GM20431 (cell line): ENCODE results near the gene NXF2.
"Not testable (repeated sequence)": the region's sequence is repeated elsewhere in the genome, so short reads cannot be mapped to it uniquely, and the experiment has no call there.

ENCODE experiments used
- in situ Hi-C: fragments of 300-500 bp; cut with MseI, MboI; formaldehyde crosslinking; loops from one replicate; pipeline ENCODE4 v1.15.0; 2020; ENCODE audit warnings: low sequenced_read_pairs; ENCODE audit not compliant: unreplicated experiment

The NXF2 gene, protein sequence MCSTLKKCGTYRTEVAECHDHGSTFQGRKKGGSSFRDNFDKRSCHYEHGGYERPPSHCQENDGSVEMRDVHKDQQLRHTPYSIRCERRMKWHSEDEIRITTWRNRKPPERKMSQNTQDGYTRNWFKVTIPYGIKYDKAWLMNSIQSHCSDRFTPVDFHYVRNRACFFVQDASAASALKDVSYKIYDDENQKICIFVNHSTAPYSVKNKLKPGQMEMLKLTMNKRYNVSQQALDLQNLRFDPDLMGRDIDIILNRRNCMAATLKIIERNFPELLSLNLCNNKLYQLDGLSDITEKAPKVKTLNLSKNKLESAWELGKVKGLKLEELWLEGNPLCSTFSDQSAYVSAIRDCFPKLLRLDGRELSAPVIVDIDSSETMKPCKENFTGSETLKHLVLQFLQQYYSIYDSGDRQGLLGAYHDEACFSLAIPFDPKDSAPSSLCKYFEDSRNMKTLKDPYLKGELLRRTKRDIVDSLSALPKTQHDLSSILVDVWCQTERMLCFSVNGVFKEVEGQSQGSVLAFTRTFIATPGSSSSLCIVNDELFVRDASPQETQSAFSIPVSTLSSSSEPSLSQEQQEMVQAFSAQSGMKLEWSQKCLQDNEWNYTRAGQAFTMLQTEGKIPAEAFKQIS

DNA sequence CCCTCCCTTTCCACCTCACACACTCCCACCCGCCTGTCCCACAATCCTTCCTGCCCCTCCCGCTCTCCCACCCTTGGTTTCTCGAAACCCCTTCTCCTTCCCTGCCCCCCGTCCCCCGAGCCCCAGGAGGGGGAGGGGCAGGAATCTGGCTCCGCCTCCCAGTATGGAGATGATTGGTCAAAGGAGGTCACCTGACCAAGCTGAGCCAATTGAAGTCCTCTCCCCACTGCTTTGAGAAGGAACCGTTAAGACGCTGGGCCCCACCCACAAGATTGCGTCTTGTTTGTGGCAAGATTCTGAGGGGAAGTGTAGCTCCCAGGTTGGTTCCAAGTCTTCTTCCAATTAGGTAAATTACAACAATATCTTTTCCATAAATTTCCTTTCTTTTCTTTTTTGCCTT is at the start of gene NXF2:
TSS of gene NXF2 (plus strand) at position 275 of the 400 bp plus-strand sequence. CDS start 59,912 bp downstream, outside the sequence.
- in situ Hi-C loops: not testable (repeated sequence)

DNA sequence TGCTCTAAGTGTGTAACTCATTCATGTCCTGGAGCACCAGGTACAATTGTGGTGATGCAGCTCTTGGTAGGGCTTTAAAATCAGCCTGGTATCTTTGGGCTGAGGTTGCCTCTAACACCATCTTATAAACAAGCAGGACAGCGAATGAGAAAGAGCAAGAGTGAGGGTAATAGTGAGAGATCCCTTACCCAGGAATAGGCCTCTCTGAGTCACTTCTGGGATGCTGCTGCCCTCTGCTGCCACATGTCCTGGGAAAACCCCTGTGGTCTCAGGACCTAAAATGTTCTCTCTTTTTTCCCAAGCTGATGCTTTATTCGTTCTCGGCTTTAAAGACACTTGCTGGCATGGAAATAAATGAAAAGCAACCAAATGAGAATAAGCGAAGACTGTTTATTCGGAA is 39.0 kb upstream of the NXF2 start:
- in situ Hi-C loops: not testable (repeated sequence)

DNA sequence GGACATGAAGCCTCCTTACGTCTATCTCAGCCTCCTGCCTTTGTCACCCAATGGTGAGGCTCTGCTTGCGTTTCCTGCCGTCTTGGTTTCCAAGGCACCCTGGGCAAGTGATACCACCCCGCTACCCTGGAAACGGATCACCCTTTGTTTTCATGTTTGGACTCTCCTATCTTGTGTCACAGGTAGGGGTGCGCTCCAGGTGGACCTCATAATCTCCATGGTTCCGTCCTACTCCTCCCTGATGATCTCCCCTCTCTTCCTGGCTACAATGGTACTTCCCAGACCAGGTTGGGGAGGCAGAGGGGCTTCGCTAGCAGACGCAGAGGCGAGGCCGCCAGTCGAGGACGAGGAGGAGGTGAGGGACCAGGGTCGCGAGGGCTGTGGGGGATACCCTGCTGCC is 32.0 kb upstream of the NXF2 start, which contains the start of gene TCP11X1:
TSS of gene TCP11X1 (plus strand) at position 316 of the 400 bp plus-strand sequence.
- in situ Hi-C loops: not testable (repeated sequence)

DNA sequence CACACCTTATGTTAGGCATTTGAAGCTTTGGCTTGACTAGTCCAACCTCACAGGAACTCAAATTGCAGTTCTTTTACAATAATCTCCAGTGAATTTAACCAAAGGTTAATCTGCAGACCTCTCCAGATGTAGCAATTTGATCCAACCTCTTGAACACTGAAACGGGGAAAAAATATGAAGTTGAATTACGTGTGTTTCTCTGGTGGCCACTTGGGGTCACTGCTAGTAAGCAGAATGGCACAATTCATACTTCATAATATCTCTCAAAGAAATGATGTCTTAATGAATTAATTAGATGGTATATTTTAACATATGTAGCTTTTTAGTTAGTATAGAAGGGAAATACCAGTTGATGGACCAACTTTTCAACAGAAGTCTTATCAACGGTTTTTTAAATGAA is 30.5 kb upstream of the NXF2 start:
- in situ Hi-C loops: not testable (repeated sequence)

DNA sequence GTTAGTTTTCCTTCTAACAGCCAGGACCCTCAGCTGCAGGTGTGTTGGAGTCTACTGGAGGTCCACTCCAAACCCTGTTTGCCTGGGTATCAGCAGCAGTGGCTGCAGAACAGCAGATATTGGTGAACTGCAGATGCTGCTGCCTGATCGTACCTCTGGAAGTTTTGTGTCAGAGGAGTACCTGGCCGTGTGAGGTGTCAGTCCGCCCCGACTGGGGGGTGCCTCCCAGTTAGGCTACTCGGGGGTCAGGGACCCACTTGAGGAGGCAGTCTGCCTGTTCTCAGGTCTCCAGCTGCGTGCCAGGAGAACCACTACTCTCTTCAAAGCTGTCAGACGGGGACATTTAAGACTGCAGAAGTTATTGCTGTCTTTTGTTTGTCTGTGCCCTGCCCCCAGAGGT is 11.3 kb upstream of the NXF2 start:
- in situ Hi-C loops: not testable (repeated sequence)

DNA sequence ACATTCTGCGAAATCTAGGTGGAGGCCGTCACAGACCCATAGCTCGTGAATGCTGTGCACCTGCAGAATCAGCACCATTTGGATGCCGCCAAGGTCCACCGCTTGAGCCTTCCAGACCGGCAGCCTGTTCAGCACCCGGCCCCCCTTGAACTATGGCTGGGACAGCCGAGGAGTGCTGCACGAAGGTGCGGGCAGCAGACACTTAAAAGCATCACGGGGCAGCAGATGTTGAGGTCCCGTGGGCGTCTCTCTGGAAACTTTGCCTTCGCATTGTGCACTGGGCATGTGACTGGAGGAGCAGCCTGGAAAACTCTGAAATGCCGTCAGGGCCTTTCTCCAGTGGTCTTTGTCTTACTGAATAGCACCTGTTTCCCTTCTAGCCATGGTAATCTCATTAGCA is 6.7 kb upstream of the NXF2 start:
- in situ Hi-C loops: not testable (repeated sequence)

DNA sequence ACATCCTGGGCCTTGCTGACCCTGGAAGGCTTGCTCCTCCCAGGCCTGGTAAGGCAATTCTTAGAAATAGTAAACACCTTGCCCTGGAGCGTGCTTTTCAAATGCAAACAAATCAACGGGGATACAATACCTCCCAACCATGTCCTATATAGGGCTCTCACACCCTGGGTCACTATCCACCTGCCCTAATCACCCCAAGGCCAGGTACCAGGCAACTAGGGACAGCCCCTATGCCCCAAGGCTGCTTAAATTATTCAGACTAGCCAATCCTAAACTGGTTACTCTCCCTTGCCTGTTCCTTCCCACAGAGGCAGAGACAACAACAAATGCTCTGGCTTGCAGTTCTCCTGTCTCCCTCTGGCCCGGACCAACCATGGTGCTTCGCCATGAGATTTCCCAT is 25.3 kb downstream of the NXF2 start:
- in situ Hi-C loops: not testable (repeated sequence)

DNA sequence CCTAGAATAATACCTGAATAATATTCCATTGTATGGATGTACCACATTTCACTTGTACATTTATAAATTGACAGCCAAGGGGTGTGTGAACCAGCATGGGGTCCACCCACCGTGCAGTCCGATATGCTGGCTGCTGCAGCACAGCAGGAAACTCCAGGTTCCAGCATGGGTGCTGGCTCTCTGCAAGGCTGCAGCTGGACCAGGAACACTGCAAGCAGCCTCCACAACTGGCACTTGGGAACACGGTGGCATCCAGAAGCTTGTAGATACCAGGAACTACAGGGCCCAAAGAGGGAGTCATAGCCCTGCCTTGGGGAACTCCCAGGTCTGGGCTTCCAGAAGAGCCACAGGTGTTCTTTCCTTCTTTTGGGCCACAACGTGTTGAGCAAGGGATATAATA is 91.2 kb downstream of the NXF2 start:
- in situ Hi-C loops: no loop called here

DNA sequence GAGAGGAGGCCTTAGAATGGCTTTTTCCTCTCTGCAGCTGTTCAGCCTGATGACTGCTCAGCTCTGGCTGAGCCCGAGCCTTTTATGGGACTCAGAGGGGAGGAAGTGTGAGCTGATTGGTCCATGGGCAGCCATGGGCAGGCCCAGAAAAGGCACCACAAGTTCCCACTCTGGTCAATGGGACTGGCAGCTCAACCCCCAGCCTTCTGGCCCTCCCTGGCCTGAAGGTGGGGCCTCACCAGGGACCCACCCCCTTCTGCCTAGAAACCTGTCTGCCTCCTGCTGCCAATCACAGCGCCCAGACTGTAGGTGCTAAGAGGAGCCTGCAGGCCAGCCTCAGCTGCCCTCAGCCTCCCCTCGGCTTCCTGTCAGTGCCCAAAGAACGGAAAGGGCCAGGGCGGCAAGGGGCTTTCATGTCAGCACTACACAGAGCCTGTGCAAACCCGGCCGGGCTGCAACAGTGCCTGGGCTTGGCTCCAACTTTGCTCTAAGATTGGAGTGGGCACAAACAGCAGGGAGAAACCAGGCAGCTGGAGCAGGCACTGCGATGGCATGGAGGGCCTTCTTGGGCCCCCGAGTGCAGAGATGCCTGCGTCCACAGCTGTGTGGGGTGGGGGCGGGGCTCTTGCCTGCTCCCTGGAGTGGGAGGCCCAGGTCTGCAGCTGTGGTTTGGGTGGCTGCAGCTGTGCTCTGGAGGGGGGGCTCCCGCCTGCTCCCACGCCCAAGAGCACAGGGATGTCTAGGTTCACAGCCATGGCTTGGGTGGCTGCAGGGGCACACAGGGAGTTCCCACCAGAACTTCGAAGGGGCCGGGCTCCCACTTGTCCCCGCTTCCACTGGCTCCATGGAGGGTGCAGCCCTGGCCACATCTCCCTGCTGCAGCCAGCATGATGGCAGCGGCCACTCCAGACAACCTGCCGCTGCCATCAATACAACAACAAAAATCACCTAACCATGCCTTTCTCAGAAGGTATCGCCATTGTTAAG is 92.6 kb downstream of the NXF2 start:
- in situ Hi-C loops: no loop called here

DNA sequence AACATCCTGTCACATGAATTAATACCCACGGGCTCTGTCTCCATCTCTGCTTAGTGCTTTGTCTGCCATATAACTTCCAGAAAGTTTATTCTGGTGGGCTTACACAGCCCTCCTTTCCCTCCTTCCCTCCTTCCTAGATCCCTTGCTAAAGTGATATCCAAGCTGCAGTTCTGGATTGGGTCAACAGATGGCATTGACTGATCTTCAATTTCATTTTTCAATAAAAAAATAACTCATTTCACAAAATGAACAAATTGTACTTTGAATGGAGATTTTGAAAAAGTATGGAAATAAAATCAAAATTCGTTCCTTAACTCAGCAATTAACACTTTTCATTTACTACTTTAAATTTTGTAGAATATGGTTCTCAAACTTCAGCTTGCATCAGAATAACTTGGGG is 94.9 kb downstream of the NXF2 start:
- in situ Hi-C loops: no loop called here

DNA sequence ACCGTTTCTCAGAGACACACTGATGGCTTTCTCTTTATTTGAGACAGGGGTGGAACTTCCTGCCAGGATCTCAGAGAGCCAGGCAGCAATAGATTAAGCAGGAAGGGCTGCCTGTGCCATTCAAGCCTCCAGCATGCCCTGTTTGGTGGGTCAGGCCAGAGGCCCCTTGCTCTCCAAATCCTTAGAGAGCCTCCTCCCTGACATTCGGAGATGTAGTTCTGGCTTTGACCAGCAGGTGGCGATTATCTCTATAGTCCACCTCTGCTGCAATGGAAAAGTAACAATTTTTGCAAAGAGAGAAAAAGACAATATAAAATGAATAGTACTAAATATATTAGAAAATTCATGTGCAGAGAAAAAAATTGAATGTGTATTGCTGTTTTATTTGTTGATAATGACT is 98.9 kb downstream of the NXF2 start:
- in situ Hi-C loops: no loop called here
